IMR-90 (cell line): ENCODE measurements around the gene KLC3. TPM values are rescaled to one million over a fixed set of nuclear protein-coding genes. Genes with fewer than 3 reads are reported as not detected.
A peak's percentile ranks its signal among the peaks of the same experiment; 100 is the strongest.

Experiments
- ATAC-seq: fragments of 200-7000 bp; cut with Tn5 transposase; 2 replicates; pipeline ENCODE4 v1.9.1; 2020; ENCODE audit warnings: low read depth, mild to moderate bottlenecking, moderate library complexity
- BruUV-seq: library from RNA; stranded (reverse); fragments of 400-500 nt; replicated peaks from 2 replicates; lab custom pipeline; 2021; lab: Mats Ljungman, UMichigan
- CTCF ChIA-PET: fragments of 300-600 bp; formaldehyde crosslinking; extraction: SDS; loops from one replicate; lab custom pipeline; 2021; ENCODE audit warnings: antibody characterized with exemption; lab: Yijun Ruan, JAX
- POLR2A ChIA-PET: fragments of 300-600 bp; sonication (Branson Sonifier 250); formaldehyde crosslinking; loops from one replicate; lab custom pipeline; 2022; ENCODE audit warnings: antibody characterized with exemption; ENCODE audit not compliant: unreplicated experiment; lab: Charles Lee
- DNase-seq: peaks from one replicate; pipeline ENCODE4 v3.0.0; 2013
- H2AFZ ChIP-seq: replicated peaks from 2 replicates; pipeline ENCODE3; 2013; ENCODE audit warnings: low read length, mild to moderate bottlenecking; ENCODE audit not compliant: poor library complexity
- H2AK5ac ChIP-seq: 2 replicates; pipeline ENCODE4 v1.6.1; 2013; ENCODE audit warnings: low read depth, low read length, inconsistent platforms
- H2AK9ac ChIP-seq: replicated peaks from 2 replicates; pipeline ENCODE3; 2013; ENCODE audit warnings: mild to moderate bottlenecking, low read depth, low read length, moderate library complexity; ENCODE audit not compliant: poor library complexity
- H2BK120ac ChIP-seq: 2 replicates; pipeline ENCODE4 v1.6.1; 2013; ENCODE audit warnings: low read depth, low read length, inconsistent platforms
- H2BK15ac ChIP-seq: 3 replicates; pipeline ENCODE4 v1.6.1; 2013; ENCODE audit warnings: low read depth, low read length, inconsistent platforms
- H2BK20ac ChIP-seq: 2 replicates; pipeline ENCODE4 v1.6.1; 2013; ENCODE audit warnings: low read depth, mild to moderate bottlenecking, inconsistent platforms, low read length, moderate library complexity
- H2BK5ac ChIP-seq: 2 replicates; pipeline ENCODE4 v1.6.1; 2013; ENCODE audit warnings: mild to moderate bottlenecking, low read depth, low read length, inconsistent platforms; ENCODE audit not compliant: poor library complexity, severe bottlenecking
- H3K14ac ChIP-seq: replicated peaks from 2 replicates; pipeline ENCODE4 v1.6.1; 2013; ENCODE audit warnings: low read depth, low read length, inconsistent platforms
- H3K18ac ChIP-seq: 2 replicates; pipeline ENCODE4 v1.6.1; 2013; ENCODE audit warnings: low read depth, low read length, control low read depth
- H3K23ac ChIP-seq: 2 replicates; pipeline ENCODE4 v1.6.1; 2013; ENCODE audit warnings: low read depth, low read length, inconsistent platforms
- H3K27ac ChIP-seq: 2 replicates; pipeline ENCODE4 v1.5.1; 2013; ENCODE audit warnings: mild to moderate bottlenecking, control low read depth, low read length; ENCODE audit not compliant: insufficient read depth
- H3K27me3 ChIP-seq: 2 replicates; pipeline ENCODE4 v1.6.1; 2013; ENCODE audit warnings: low read length; ENCODE audit not compliant: control insufficient read depth, insufficient read depth
- H3K36me3 ChIP-seq: 2 replicates; pipeline ENCODE4 v1.6.1; 2013; ENCODE audit warnings: low read length, mixed read lengths; ENCODE audit not compliant: control insufficient read depth, insufficient read depth
- H3K4ac ChIP-seq: 2 replicates; pipeline ENCODE4 v1.6.1; 2013; ENCODE audit warnings: low read depth, low read length, inconsistent platforms
- H3K4me1 ChIP-seq: 2 replicates; pipeline ENCODE4 v1.6.1; 2013; ENCODE audit warnings: low read length, mixed read lengths; ENCODE audit not compliant: control insufficient read depth, insufficient read depth
- H3K4me2 ChIP-seq: 2 replicates; pipeline ENCODE4 v1.6.1; 2013; ENCODE audit warnings: low read depth, mild to moderate bottlenecking, control low read depth, low read length, moderate library complexity
- H3K4me3 ChIP-seq: 2 replicates; pipeline ENCODE4 v1.5.1; 2013; ENCODE audit warnings: low read depth, mild to moderate bottlenecking, control low read depth, low read length, moderate library complexity; ENCODE audit not compliant: insufficient read depth
- H3K56ac ChIP-seq: 2 replicates; pipeline ENCODE4 v1.6.1; 2013; ENCODE audit warnings: low read length, inconsistent platforms; ENCODE audit not compliant: insufficient read depth; ENCODE audit errors: extremely low read depth
- H3K79me1 ChIP-seq, 2 experiments: 2 replicates each; pipeline ENCODE4 v1.6.1; 2013; ENCODE audit warnings: low read length in 2 of 2, inconsistent platforms in 1 of 2, low read depth in 1 of 2
- H3K9ac ChIP-seq: 2 replicates; pipeline ENCODE4 v1.6.1; 2013; ENCODE audit warnings: low read depth, low read length, control low read depth
- H3K9me1 ChIP-seq: 2 replicates; pipeline ENCODE4 v1.6.1; 2013; ENCODE audit warnings: low read length, inconsistent platforms; ENCODE audit not compliant: insufficient read depth
- H3K9me3 ChIP-seq: 2 replicates; pipeline ENCODE4 v1.6.1; 2013; ENCODE audit warnings: low read length; ENCODE audit not compliant: control insufficient read depth, insufficient read depth
- H4K20me1 ChIP-seq: 2 replicates; pipeline ENCODE4 v1.6.1; 2013; ENCODE audit warnings: low read length, inconsistent platforms; ENCODE audit not compliant: insufficient read depth
- H4K5ac ChIP-seq: 2 replicates; pipeline ENCODE4 v1.6.1; 2013; ENCODE audit warnings: mild to moderate bottlenecking, low read depth, low read length, control low read depth
- H4K8ac ChIP-seq, 2 experiments: 2 replicates each; pipeline ENCODE4 v1.6.1; 2013; ENCODE audit warnings: low read depth in 2 of 2, low read length in 2 of 2, control low read depth in 1 of 2, inconsistent platforms in 1 of 2
- H4K91ac ChIP-seq: 2 replicates; pipeline ENCODE4 v1.6.1; 2013; ENCODE audit warnings: low read depth, low read length, inconsistent platforms; ENCODE audit not compliant: insufficient read depth
- MAFK ChIP-seq: IDR thresholded peaks from 2 replicates; pipeline ENCODE4 v1.6.1; 2012; ENCODE audit warnings: low read depth, low read length, improper control_type of control experiment
- WGBS, 2 experiments: methylation state at CpG; one replicate each; pipeline versions ENCODE4 v1.1.5 to v1.1.7; 2013; ENCODE audit warnings: missing lambda C conversion rate in 2 of 2; ENCODE audit not compliant: insufficient read length in 1 of 2; ENCODE audit errors: extremely low coverage in 2 of 2; 5-methylcytosine and 5-hydroxymethylcytosine counted together
- dilution Hi-C: fragments of 300-500 bp; cut with HindIII; formaldehyde crosslinking; loops from one replicate; pipeline ENCODE4 v1.14.3; 2018; ENCODE audit warnings: low sequenced_read_pairs; ENCODE audit not compliant: unreplicated experiment
- in situ Hi-C: fragments of 300-500 bp; cut with MboI; formaldehyde crosslinking; loops from 3 replicates; pipeline ENCODE4 v1.14.3; 2019; ENCODE audit warnings: low sequenced_read_pairs, inconsistent platforms, mixed read lengths
- intact Hi-C: fragments of 100-400 bp; cut with micrococcal nuclease; formaldehyde crosslinking; loops from 2 replicates; pipeline ENCODE4 v1.10.0; 2022
- polyA plus RNA-seq, 3 experiments: library from polyadenylated mRNA; depleted of rRNA; stranded (reverse); fragments of >200 nt; gene quantifications; 2 replicates each; pipeline ENCODE4 v1.2.3, GENCODE V29; 2012; ENCODE audit warnings: low replicate concordance in 1 of 3
- total RNA-seq: library from RNA; depleted of rRNA; stranded (reverse); fragments of >200 nt; gene quantifications from 2 replicates; pipeline ENCODE4 v1.2.3, GENCODE V29; 2012
- TF ChIP-seq, protein P1 (sequence below): conservative IDR thresholded peaks from 2 replicates; pipeline ENCODE4 v1.5.1; 2012; ENCODE audit warnings: mild to moderate bottlenecking, low read depth, low read length, improper control_type of control experiment

KLC3 gene
- total and polyA plus RNA-seq, 2 of the 4 experiments (the other 2 are of a cell fraction) = 0.14 to 0.18 TPM

DNA sequence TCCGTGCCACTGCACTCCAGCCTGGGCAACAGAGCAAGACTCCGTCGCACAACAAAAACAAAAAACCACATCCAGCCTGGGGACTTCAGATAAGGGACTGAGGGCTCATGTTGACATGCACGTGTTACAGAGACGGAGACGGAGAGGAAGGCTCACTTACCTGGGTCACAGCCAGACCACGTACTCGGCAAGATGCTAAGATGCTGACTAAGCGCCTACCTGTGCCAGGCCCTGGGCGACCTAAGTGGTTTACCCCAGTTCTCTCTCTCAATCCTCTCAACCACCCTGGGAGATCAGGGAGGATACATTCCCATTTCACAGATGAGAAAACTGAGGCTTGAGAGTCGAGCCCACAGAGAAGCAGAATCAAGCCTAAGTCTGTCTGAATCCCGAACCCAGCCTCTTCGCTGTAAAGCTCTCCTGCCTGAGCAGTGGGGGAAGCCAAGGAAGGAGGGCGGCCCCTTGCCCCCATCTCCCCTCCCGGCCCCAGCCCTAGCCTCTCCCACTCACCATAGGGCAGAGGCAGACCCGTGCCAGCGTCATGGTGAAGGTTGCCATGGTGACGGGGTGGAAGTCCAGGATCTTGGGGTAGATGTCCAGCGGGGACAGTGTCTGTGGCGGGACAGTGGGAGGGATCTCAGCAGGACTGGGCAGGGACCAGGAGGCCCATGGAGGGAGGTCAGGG, 16.4 kb downstream of the KLC3 start:
- Histone ChIP-seq H3K56ac (no peak overlapping the region), H4K91ac (no peak overlapping the region), H4K8ac (no peak overlapping the region), H3K18ac (no peak overlapping the region), H4K5ac (no peak overlapping the region), H3K9ac (no peak overlapping the region), H3K4me3 (no peak overlapping the region), H2BK120ac (no peak overlapping the region), H3K9me1 (no peaks in the 10 kb centered on the region), H3K14ac (no peak overlapping the region), H2BK20ac (no peak overlapping the region), H3K23ac (no peak overlapping the region), H3K27me3 (no peaks in the 10 kb centered on the region), H3K4me2 (no peak overlapping the region), H3K27ac (no peak overlapping the region), H2AK9ac (no peak overlapping the region), H3K79me1 (peaks cover 3 to 10% of the 10 kb centered on the region in 2 experiments; a peak in 2 of 4 replicates), H3K36me3 (peaks cover 54% of the 10 kb centered on the region), H4K20me1 (peaks cover 7% of the 10 kb centered on the region; the same call in 1 of the 2 replicates), H2AFZ (no peak overlapping the region), H2BK5ac (no peak overlapping the region), H2BK15ac (no peak overlapping the region), H3K9me3 (no peaks in the 10 kb centered on the region), H3K4me1 (no peaks in the 10 kb centered on the region), H3K4ac (no peak overlapping the region), H2AK5ac (no peak overlapping the region)
- DNase-seq = no peak
- POLR2A ChIA-PET = no interaction called here
- WGBS, 2 experiments = 92% methylated on average over 6 of the region's 20 CpGs; no CpG with 5 or more reads in 1 of the 2 experiments
- TF ChIP-seq, protein P1, sequence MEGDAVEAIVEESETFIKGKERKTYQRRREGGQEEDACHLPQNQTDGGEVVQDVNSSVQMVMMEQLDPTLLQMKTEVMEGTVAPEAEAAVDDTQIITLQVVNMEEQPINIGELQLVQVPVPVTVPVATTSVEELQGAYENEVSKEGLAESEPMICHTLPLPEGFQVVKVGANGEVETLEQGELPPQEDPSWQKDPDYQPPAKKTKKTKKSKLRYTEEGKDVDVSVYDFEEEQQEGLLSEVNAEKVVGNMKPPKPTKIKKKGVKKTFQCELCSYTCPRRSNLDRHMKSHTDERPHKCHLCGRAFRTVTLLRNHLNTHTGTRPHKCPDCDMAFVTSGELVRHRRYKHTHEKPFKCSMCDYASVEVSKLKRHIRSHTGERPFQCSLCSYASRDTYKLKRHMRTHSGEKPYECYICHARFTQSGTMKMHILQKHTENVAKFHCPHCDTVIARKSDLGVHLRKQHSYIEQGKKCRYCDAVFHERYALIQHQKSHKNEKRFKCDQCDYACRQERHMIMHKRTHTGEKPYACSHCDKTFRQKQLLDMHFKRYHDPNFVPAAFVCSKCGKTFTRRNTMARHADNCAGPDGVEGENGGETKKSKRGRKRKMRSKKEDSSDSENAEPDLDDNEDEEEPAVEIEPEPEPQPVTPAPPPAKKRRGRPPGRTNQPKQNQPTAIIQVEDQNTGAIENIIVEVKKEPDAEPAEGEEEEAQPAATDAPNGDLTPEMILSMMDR = no peak
- TF ChIP-seq MAFK = peak; percentile 55; the same call in 1 of the 2 replicates
- intact Hi-C loops (no loop called here), dilution Hi-C loops (no loop called here), in situ Hi-C loops (no loop called here)
- BruUV-seq = no TSS peak
- ATAC-seq = no peak
- CTCF ChIA-PET = no interaction called here
